Adrenal gland (tissue), 12 donors: ENCODE data around the gene PCDHA12. TPM values are rescaled to one million over a fixed set of nuclear protein-coding genes. Genes with fewer than 3 reads are reported as not detected.

Experiments used
- DNase-seq, 7 donors: peaks; one replicate each; pipeline ENCODE4 v3.0.0-alpha.2; 2019 to 2020
- H3K27ac ChIP-seq, 5 donors: fragments of 200-600 bp; sonication (generic) in 4 of 5; 1 replicate in 3 of 5; 2 replicates in 2 of 5; pipeline versions ENCODE4 v1.5.1 to v1.8.0; 2016 to 2020; ENCODE audit warnings: mild to moderate bottlenecking in 1 of 5
- H3K27me3 ChIP-seq: fragments of 200-600 bp; 2 replicates; pipeline ENCODE4 v1.8.0; 2021
- H3K36me3 ChIP-seq, 2 donors: fragments of 200-600 bp; replicated peaks in 1 of 2; 1 replicate in 1 of 2; 2 replicates in 1 of 2; pipeline versions ENCODE4 v1.5.1 to v1.8.0; 2018 to 2022
- H3K4me1 ChIP-seq, 2 donors: fragments of 200-600 bp; replicated peaks in 1 of 2; 1 replicate in 1 of 2; 2 replicates in 1 of 2; pipeline versions ENCODE4 v1.5.1 to v1.8.0; 2018 to 2021
- H3K4me3 ChIP-seq, 4 donors: fragments of 200-600 bp; sonication (generic) in 3 of 4; one replicate each; pipeline ENCODE4 v1.5.1; 2016 to 2018
- H3K9me3 ChIP-seq, 3 donors: fragments of 200-600 bp; sonication (generic) in 1 of 3; replicated peaks in 1 of 3; 1 replicate in 2 of 3; 2 replicates in 1 of 3; pipeline versions ENCODE4 v1.5.1 to v1.8.0; 2016 to 2021
- POLR2A ChIP-seq, 2 donors: fragments of 450-650 bp; IDR thresholded peaks; one replicate each; pipeline ENCODE4 v1.6.1; 2017; ENCODE audit warnings: antibody characterized with exemption in 2 of 2, mild to moderate bottlenecking in 2 of 2, moderate library complexity in 1 of 2
- WGBS, 4 donors: extraction: QIAGEN DNeasy Blood & Tissue Kit in 2 of 4; methylation state at CpG; one replicate each; pipeline versions ENCODE4 v1.1.5 to v1.1.7; 2013 to 2017; 5-methylcytosine and 5-hydroxymethylcytosine counted together
- intact Hi-C, 2 donors: fragments of 100-400 bp; cut with DNase I; formaldehyde crosslinking; loops; one replicate each; pipeline versions ENCODE4 v1.14.1 to v1.15.0; 2022 to 2023
- polyA plus RNA-seq, 3 donors: library from polyadenylated mRNA; stranded (reverse); fragments of 200-250 nt in 2 of 3; fragments of 350-450 nt in 1 of 3; fragmentation: Illumina TruSeq in 1 of 3; extraction: RNeasy Lipid Tissue Mini Kit (QIAGEN cat#74804) in 1 of 3; gene quantifications; one replicate each; pipeline ENCODE4 v1.2.3, GENCODE V29; 2013 to 2014
- total RNA-seq, 9 donors: library from RNA; depleted of rRNA in 4 of 9; stranded (reverse); fragments of >200 nt in 4 of 9; fragments of 120-200 nt in 1 of 9; fragmentation: NEBNext Ultra II Directional in 1 of 9; extraction: Animal tissue kit (Norgen Biotek cat#: 25700) in 1 of 9; gene quantifications; one replicate each; pipeline versions ENCODE4 v1.1.0 to v1.2.4, GENCODE V29; 2013 to 2023
- TF ChIP-seq, protein P1 (sequence below), 6 experiments: fragments of 450-650 bp in 4 of 6; fragments of 200-600 bp in 2 of 6; sonication (generic) in 1 of 6; IDR thresholded peaks; 1 replicate in 5 of 6; 2 replicates in 1 of 6; pipeline versions ENCODE4 v1.5.1 to v1.8.0; 2016 to 2021; ENCODE audit warnings: antibody characterized with exemption in 6 of 6, mild to moderate bottlenecking in 2 of 6, moderate library complexity in 1 of 6
- donor health status: healthy with polysubstance abuse.
- donor health status: Bipolar disorder and iron deficiency.
- donor health status: DM: yes; HTN: yes; CAD: no.
- donor health status: DM: no; HTN: no; CAD: no.
- donor health status: DM: no; HTN: no; CAD: no.
- donor health status: DM: yes; HTN: yes; CAD: no.

Gene PCDHA12
- total and polyA plus RNA-seq, 12 donors: 0.17 to 1.9 (median 0.47) TPM

DNA sequence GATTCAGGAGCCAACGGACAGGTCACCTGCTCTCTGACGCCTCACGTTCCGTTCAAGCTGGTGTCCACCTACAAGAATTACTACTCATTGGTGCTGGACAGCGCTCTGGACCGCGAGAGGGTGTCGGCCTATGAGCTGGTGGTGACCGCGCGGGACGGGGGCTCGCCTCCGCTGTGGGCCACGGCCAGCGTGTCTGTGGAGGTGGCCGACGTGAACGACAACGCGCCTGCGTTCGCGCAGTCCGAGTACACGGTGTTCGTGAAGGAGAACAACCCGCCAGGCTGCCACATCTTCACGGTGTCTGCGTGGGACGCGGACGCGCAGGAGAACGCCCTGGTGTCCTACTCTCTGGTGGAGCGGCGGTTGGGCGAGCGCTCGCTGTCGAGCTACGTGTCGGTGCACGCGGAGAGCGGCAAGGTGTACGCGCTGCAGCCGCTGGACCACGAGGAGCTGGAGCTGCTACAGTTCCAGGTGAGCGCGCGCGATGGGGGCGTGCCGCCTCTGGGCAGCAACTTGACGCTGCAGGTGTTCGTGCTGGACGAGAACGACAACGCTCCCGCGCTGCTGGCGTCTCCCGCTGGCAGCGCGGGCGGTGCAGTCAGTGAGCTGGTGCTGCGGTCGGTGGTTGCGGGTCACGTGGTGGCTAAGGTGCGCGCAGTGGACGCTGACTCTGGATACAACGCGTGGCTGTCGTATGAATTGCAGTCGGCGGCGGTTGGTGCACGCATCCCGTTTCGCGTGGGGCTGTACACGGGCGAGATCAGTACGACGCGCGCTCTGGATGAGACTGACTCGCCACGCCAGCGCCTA, 17.7 kb upstream of the PCDHA12 start:
- H3K27me3 ChIP-seq: peaks cover 6% of the 10 kb centered on the region
- H3K9me3 ChIP-seq: peaks cover 0 to 15% (median 0%) of the 10 kb centered on the region in 3 donors
- TF ChIP-seq, protein P1, sequence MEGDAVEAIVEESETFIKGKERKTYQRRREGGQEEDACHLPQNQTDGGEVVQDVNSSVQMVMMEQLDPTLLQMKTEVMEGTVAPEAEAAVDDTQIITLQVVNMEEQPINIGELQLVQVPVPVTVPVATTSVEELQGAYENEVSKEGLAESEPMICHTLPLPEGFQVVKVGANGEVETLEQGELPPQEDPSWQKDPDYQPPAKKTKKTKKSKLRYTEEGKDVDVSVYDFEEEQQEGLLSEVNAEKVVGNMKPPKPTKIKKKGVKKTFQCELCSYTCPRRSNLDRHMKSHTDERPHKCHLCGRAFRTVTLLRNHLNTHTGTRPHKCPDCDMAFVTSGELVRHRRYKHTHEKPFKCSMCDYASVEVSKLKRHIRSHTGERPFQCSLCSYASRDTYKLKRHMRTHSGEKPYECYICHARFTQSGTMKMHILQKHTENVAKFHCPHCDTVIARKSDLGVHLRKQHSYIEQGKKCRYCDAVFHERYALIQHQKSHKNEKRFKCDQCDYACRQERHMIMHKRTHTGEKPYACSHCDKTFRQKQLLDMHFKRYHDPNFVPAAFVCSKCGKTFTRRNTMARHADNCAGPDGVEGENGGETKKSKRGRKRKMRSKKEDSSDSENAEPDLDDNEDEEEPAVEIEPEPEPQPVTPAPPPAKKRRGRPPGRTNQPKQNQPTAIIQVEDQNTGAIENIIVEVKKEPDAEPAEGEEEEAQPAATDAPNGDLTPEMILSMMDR (IDR thresholded peaks at IDR 0.05): no peak
- TF ChIP-seq POLR2A (IDR thresholded peaks at IDR 0.05): no peak
- H3K4me1 ChIP-seq: no peaks in the 10 kb centered on the region
- H3K36me3 ChIP-seq: no peaks in the 10 kb centered on the region
- H3K4me3 ChIP-seq: no peak overlapping the region
- 44 to 63% (median 54%) methylated on average over 57 to 94 of the region's 94 CpGs; no CpG with 5 or more reads in 1 of the 4 donors for WGBS, 4 donors
- no peak for DNase-seq
- intact Hi-C loops: no loop called here
- no peak overlapping the region for H3K27ac ChIP-seq

DNA sequence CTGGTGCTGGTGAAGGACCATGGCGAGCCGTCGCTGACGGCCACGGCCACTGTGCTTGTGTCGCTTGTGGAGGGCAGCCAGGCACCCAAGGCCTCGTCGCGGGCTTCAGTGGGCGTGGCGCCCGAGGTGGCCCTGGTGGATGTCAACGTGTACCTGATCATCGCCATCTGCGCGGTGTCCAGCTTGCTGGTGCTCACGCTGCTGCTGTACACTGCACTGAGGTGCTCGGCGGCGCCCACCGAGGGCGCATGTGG, 17.2 kb upstream of the PCDHA12 start:
- H3K9me3 ChIP-seq: peaks cover 0 to 15% (median 0%) of the 10 kb centered on the region in 3 donors
- H3K4me3 ChIP-seq: no peak overlapping the region
- no peaks in the 10 kb centered on the region for H3K4me1 ChIP-seq
- WGBS, 4 donors: 51 to 65% methylated on average over 4 to 22 of the region's 22 CpGs; no CpG with 5 or more reads in 2 of the 4 donors
- H3K27me3 ChIP-seq: peaks cover 8% of the 10 kb centered on the region
- no peak for DNase-seq
- no peak overlapping the region for H3K27ac ChIP-seq
- intact Hi-C loops: no loop called here
- no peaks in the 10 kb centered on the region for H3K36me3 ChIP-seq
- TF ChIP-seq, protein P1 (IDR thresholded peaks at IDR 0.05): no peak
- no peak for TF ChIP-seq POLR2A (IDR thresholded peaks at IDR 0.05)

DNA sequence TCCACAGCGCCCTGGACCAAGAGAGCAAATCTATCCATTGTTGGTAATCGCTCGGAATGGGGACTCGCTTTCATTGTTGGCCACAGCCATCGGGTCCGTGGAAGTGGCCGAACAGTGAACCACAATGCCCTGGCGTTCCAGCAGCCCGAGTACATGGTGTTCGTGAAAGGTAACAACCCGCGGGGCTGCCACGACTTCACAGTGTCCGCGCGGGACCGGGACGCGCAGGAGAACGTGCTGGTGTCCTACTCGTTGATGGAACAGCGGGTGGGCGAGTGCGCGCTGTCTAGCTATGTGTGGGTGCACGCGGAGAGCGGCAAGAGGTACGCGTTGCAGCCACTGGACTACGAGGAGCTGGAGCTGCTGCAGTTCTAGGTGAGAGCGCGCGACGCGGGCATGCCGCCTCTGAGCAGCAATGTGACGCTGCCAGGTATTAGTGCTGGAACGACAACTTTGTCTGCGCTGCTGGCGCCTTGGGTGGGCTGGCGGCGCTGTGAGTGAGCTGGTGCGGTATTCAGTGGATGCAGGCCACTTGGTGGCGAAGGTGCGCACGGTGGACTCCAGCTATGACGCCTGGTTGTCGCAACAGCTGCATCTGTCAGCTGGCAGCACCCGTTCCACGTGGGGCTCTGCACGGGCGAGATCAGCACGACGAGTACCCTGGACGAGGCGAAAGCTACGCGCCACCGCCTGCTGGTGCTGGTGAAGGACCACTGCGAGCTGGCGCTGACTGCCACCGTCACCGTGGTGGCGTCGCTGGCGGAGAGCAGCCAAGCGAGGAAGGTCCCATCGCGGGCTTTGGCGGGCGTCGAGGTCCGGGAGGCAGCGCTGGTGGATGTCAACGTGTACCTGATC, 12.4 kb upstream of the PCDHA12 start:
- Histone ChIP-seq H3K27me3 (peaks cover 4% of the 10 kb centered on the region), H3K4me3 (no peak overlapping the region), H3K9me3 (peaks cover 0 to 8% (median 0%) of the 10 kb centered on the region in 3 donors), H3K27ac (no peak overlapping the region), H3K36me3 (no peaks in the 10 kb centered on the region), H3K4me1 (no peaks in the 10 kb centered on the region)
- TF ChIP-seq, protein P1 (IDR thresholded peaks at IDR 0.05): no peak
- TF ChIP-seq POLR2A (IDR thresholded peaks at IDR 0.05): no peak
- intact Hi-C loops: no loop called here
- no peak for DNase-seq
- WGBS, 4 donors: 29 to 51% (median 42%) methylated on average over 18 to 76 of the region's 76 CpGs

DNA sequence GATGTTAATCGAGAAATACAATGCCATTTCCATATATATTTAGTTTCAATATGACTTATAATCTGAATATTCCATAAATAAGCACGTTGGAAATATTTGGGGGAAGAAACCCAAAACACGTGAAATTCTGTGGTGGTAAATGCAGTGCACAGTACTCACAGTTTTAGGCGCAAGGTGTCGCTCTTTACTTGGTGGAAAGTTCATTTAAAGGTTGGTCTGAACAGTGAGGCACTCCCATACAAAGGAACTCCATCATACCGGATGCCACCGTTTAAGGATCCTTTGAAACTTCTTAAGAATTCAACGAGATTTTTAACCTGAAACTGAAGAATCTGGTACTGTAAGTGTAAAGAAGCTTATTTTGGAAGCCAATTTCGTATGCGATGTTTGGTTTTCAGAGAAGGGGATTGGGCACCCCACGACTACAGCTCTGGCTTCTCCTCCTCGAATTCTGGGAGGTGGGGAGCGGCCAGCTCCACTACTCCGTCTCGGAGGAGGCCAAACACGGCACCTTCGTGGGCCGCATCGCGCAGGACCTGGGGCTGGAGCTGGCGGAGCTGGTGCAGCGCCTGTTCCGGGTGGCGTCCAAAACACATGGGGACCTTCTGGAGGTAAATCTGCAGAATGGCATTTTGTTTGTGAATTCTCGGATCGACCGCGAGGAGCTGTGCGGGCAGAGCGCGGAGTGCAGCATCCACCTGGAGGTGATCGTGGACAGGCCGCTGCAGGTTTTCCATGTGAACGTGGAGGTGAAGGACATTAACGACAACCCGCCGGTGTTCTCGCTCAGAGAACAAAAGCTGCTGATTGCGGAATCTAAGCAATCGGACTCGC, 6.2 kb upstream of the PCDHA12 start, which contains the start of gene PCDHA11:
PCDHA11 (plus strand) TSS at position 237 of the 834 bp plus-strand sequence; CDS start at position 384, 147 bp downstream.
- Histone ChIP-seq H3K27me3 (no peaks in the 10 kb centered on the region), H3K36me3 (no peaks in the 10 kb centered on the region), H3K4me1 (no peaks in the 10 kb centered on the region), H3K9me3 (no peaks in the 10 kb centered on the region), H3K4me3 (no peak within 1 kb of the TSS), H3K27ac (no peak within 1 kb of the TSS)
- WGBS, 4 donors: 9 to 25% (median 14%) methylated on average over 24 to 41 of the region's 41 CpGs
- TF ChIP-seq POLR2A (IDR thresholded peaks at IDR 0.05): no peak
- TF ChIP-seq, protein P1 (IDR thresholded peaks at IDR 0.05): peak in 3 of 6 experiments; percentile 6 to 22 (median 9)
- intact Hi-C loops: no loop called here
- DNase-seq: no peak
